C4-2B (cell line): ENCODE data around the gene TULP1.

Source experiments
- ZFX ChIP-seq: fragments of 450-650 bp; IDR thresholded peaks from 2 replicates; pipeline ENCODE4 v1.6.1; 2017
- TF ChIP-seq, protein P1 (sequence below): fragments of 450-650 bp; conservative IDR thresholded peaks from 2 replicates; pipeline ENCODE4 v1.5.1; 2017; ENCODE audit warnings: mild to moderate bottlenecking

DNA sequence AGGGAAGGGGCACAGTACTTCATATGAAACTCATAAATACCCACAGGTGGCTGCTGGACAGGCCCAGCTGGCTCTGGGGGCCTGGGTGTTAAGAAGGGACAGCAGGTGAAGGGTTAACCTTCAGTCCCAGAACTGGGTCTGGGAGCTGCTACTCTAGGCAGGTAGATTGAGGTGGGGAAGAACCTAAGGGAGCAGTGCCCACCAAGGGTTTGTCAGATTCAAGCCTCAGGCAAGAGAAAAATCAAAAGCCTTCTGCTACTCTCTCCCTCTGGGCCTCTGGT lies 38.9 kb downstream of the TULP1 start:
- TF ChIP-seq, protein P1, sequence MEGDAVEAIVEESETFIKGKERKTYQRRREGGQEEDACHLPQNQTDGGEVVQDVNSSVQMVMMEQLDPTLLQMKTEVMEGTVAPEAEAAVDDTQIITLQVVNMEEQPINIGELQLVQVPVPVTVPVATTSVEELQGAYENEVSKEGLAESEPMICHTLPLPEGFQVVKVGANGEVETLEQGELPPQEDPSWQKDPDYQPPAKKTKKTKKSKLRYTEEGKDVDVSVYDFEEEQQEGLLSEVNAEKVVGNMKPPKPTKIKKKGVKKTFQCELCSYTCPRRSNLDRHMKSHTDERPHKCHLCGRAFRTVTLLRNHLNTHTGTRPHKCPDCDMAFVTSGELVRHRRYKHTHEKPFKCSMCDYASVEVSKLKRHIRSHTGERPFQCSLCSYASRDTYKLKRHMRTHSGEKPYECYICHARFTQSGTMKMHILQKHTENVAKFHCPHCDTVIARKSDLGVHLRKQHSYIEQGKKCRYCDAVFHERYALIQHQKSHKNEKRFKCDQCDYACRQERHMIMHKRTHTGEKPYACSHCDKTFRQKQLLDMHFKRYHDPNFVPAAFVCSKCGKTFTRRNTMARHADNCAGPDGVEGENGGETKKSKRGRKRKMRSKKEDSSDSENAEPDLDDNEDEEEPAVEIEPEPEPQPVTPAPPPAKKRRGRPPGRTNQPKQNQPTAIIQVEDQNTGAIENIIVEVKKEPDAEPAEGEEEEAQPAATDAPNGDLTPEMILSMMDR, result no peak
- no peak for TF ChIP-seq ZFX
